IMR-90 (cell line): ENCODE measurements around the gene NPTN. TPM values are rescaled to one million over a fixed set of nuclear protein-coding genes. Genes with fewer than 3 reads are reported as not detected.

Experiments
- ATAC-seq: fragments of 200-7000 bp; cut with Tn5 transposase; 2 replicates; pipeline ENCODE4 v1.9.1; 2020; ENCODE audit warnings: low read depth, mild to moderate bottlenecking, moderate library complexity
- BruUV-seq: library from RNA; stranded (reverse); fragments of 400-500 nt; replicated peaks from 2 replicates; lab custom pipeline; 2021; lab: Mats Ljungman, UMichigan
- CTCF ChIA-PET: fragments of 300-600 bp; formaldehyde crosslinking; extraction: SDS; loops from one replicate; lab custom pipeline; 2021; ENCODE audit warnings: antibody characterized with exemption; lab: Yijun Ruan, JAX
- POLR2A ChIA-PET: fragments of 300-600 bp; sonication (Branson Sonifier 250); formaldehyde crosslinking; loops from one replicate; lab custom pipeline; 2022; ENCODE audit warnings: antibody characterized with exemption; ENCODE audit not compliant: unreplicated experiment; lab: Charles Lee
- DNase-seq: peaks from one replicate; pipeline ENCODE4 v3.0.0; 2013
- H2AFZ ChIP-seq: replicated peaks from 2 replicates; pipeline ENCODE3; 2013; ENCODE audit warnings: low read length, mild to moderate bottlenecking; ENCODE audit not compliant: poor library complexity
- H2AK5ac ChIP-seq: 2 replicates; pipeline ENCODE4 v1.6.1; 2013; ENCODE audit warnings: low read depth, low read length, inconsistent platforms
- H2AK9ac ChIP-seq: replicated peaks from 2 replicates; pipeline ENCODE3; 2013; ENCODE audit warnings: mild to moderate bottlenecking, low read depth, low read length, moderate library complexity; ENCODE audit not compliant: poor library complexity
- H2BK120ac ChIP-seq: 2 replicates; pipeline ENCODE4 v1.6.1; 2013; ENCODE audit warnings: low read depth, low read length, inconsistent platforms
- H2BK15ac ChIP-seq: 3 replicates; pipeline ENCODE4 v1.6.1; 2013; ENCODE audit warnings: low read depth, low read length, inconsistent platforms
- H2BK20ac ChIP-seq: 2 replicates; pipeline ENCODE4 v1.6.1; 2013; ENCODE audit warnings: low read depth, mild to moderate bottlenecking, inconsistent platforms, low read length, moderate library complexity
- H2BK5ac ChIP-seq: 2 replicates; pipeline ENCODE4 v1.6.1; 2013; ENCODE audit warnings: mild to moderate bottlenecking, low read depth, low read length, inconsistent platforms; ENCODE audit not compliant: poor library complexity, severe bottlenecking
- H3K14ac ChIP-seq: replicated peaks from 2 replicates; pipeline ENCODE4 v1.6.1; 2013; ENCODE audit warnings: low read depth, low read length, inconsistent platforms
- H3K18ac ChIP-seq: 2 replicates; pipeline ENCODE4 v1.6.1; 2013; ENCODE audit warnings: low read depth, low read length, control low read depth
- H3K23ac ChIP-seq: 2 replicates; pipeline ENCODE4 v1.6.1; 2013; ENCODE audit warnings: low read depth, low read length, inconsistent platforms
- H3K27ac ChIP-seq: 2 replicates; pipeline ENCODE4 v1.5.1; 2013; ENCODE audit warnings: mild to moderate bottlenecking, control low read depth, low read length; ENCODE audit not compliant: insufficient read depth
- H3K27me3 ChIP-seq: 2 replicates; pipeline ENCODE4 v1.6.1; 2013; ENCODE audit warnings: low read length; ENCODE audit not compliant: control insufficient read depth, insufficient read depth
- H3K36me3 ChIP-seq: 2 replicates; pipeline ENCODE4 v1.6.1; 2013; ENCODE audit warnings: low read length, mixed read lengths; ENCODE audit not compliant: control insufficient read depth, insufficient read depth
- H3K4ac ChIP-seq: 2 replicates; pipeline ENCODE4 v1.6.1; 2013; ENCODE audit warnings: low read depth, low read length, inconsistent platforms
- H3K4me1 ChIP-seq: 2 replicates; pipeline ENCODE4 v1.6.1; 2013; ENCODE audit warnings: low read length, mixed read lengths; ENCODE audit not compliant: control insufficient read depth, insufficient read depth
- H3K4me2 ChIP-seq: 2 replicates; pipeline ENCODE4 v1.6.1; 2013; ENCODE audit warnings: low read depth, mild to moderate bottlenecking, control low read depth, low read length, moderate library complexity
- H3K4me3 ChIP-seq: 2 replicates; pipeline ENCODE4 v1.5.1; 2013; ENCODE audit warnings: low read depth, mild to moderate bottlenecking, control low read depth, low read length, moderate library complexity; ENCODE audit not compliant: insufficient read depth
- H3K56ac ChIP-seq: 2 replicates; pipeline ENCODE4 v1.6.1; 2013; ENCODE audit warnings: low read length, inconsistent platforms; ENCODE audit not compliant: insufficient read depth; ENCODE audit errors: extremely low read depth
- H3K79me1 ChIP-seq, 2 experiments: 2 replicates each; pipeline ENCODE4 v1.6.1; 2013; ENCODE audit warnings: low read length in 2 of 2, inconsistent platforms in 1 of 2, low read depth in 1 of 2
- H3K9ac ChIP-seq: 2 replicates; pipeline ENCODE4 v1.6.1; 2013; ENCODE audit warnings: low read depth, low read length, control low read depth
- H3K9me1 ChIP-seq: 2 replicates; pipeline ENCODE4 v1.6.1; 2013; ENCODE audit warnings: low read length, inconsistent platforms; ENCODE audit not compliant: insufficient read depth
- H3K9me3 ChIP-seq: 2 replicates; pipeline ENCODE4 v1.6.1; 2013; ENCODE audit warnings: low read length; ENCODE audit not compliant: control insufficient read depth, insufficient read depth
- H4K20me1 ChIP-seq: 2 replicates; pipeline ENCODE4 v1.6.1; 2013; ENCODE audit warnings: low read length, inconsistent platforms; ENCODE audit not compliant: insufficient read depth
- H4K5ac ChIP-seq: 2 replicates; pipeline ENCODE4 v1.6.1; 2013; ENCODE audit warnings: mild to moderate bottlenecking, low read depth, low read length, control low read depth
- H4K8ac ChIP-seq, 2 experiments: 2 replicates each; pipeline ENCODE4 v1.6.1; 2013; ENCODE audit warnings: low read depth in 2 of 2, low read length in 2 of 2, control low read depth in 1 of 2, inconsistent platforms in 1 of 2
- H4K91ac ChIP-seq: 2 replicates; pipeline ENCODE4 v1.6.1; 2013; ENCODE audit warnings: low read depth, low read length, inconsistent platforms; ENCODE audit not compliant: insufficient read depth
- BHLHE40 ChIP-seq: fragments of 150-350 bp; IDR thresholded peaks from 2 replicates; pipeline ENCODE4 v1.6.1; 2016; ENCODE audit warnings: mild to moderate bottlenecking, low read depth, low read length
- CEBPB ChIP-seq: IDR thresholded peaks from 2 replicates; pipeline ENCODE4 v1.6.1; 2012; ENCODE audit warnings: low read depth, low read length, improper control_type of control experiment
- CHD1 ChIP-seq: IDR thresholded peaks from 2 replicates; pipeline ENCODE4 v1.6.1; 2012; ENCODE audit warnings: low read depth, low read length, improper control_type of control experiment
- FOS ChIP-seq: fragments of 150-350 bp; IDR thresholded peaks from 2 replicates; pipeline ENCODE4 v1.6.1; 2016; ENCODE audit warnings: low read depth, low read length
- MAFK ChIP-seq: IDR thresholded peaks from 2 replicates; pipeline ENCODE4 v1.6.1; 2012; ENCODE audit warnings: low read depth, low read length, improper control_type of control experiment
- MXI1 ChIP-seq: IDR thresholded peaks from 2 replicates; pipeline ENCODE4 v1.6.1; 2012; ENCODE audit warnings: low read depth, mild to moderate bottlenecking, low read length, moderate library complexity, borderline replicate concordance
- NFE2L2 ChIP-seq: fragments of 150-350 bp; IDR thresholded peaks from 2 replicates; pipeline ENCODE4 v1.6.1; 2016; ENCODE audit warnings: low read depth, mild to moderate bottlenecking, low read length
- POLR2A ChIP-seq: IDR thresholded peaks from 2 replicates; pipeline ENCODE4 v1.6.1; 2012; ENCODE audit warnings: mild to moderate bottlenecking, low read depth, low read length
- RAD21 ChIP-seq: IDR thresholded peaks from 2 replicates; pipeline ENCODE4 v1.6.1; 2012; ENCODE audit warnings: low read length, improper control_type of control experiment
- RCOR1 ChIP-seq: IDR thresholded peaks from 2 replicates; pipeline ENCODE4 v1.6.1; 2012; ENCODE audit warnings: mild to moderate bottlenecking, low read length, improper control_type of control experiment; ENCODE audit not compliant: insufficient replicate concordance
- RFX5 ChIP-seq: IDR thresholded peaks from 2 replicates; pipeline ENCODE4 v1.8.0; 2012; ENCODE audit warnings: low read depth, mild to moderate bottlenecking, low read length, moderate library complexity
- SMC3 ChIP-seq: fragments of 150-350 bp; IDR thresholded peaks from 2 replicates; pipeline ENCODE4 v1.6.1; 2016; ENCODE audit warnings: low read depth, mild to moderate bottlenecking, antibody characterized with exemption, low read length, moderate library complexity
- WGBS, 2 experiments: methylation state at CpG; one replicate each; pipeline versions ENCODE4 v1.1.5 to v1.1.7; 2013; ENCODE audit warnings: missing lambda C conversion rate in 2 of 2; ENCODE audit not compliant: insufficient read length in 1 of 2; ENCODE audit errors: extremely low coverage in 2 of 2; 5-methylcytosine and 5-hydroxymethylcytosine counted together
- dilution Hi-C: fragments of 300-500 bp; cut with HindIII; formaldehyde crosslinking; loops from one replicate; pipeline ENCODE4 v1.14.3; 2018; ENCODE audit warnings: low sequenced_read_pairs; ENCODE audit not compliant: unreplicated experiment
- in situ Hi-C: fragments of 300-500 bp; cut with MboI; formaldehyde crosslinking; loops from 3 replicates; pipeline ENCODE4 v1.14.3; 2019; ENCODE audit warnings: low sequenced_read_pairs, inconsistent platforms, mixed read lengths
- intact Hi-C: fragments of 100-400 bp; cut with micrococcal nuclease; formaldehyde crosslinking; loops from 2 replicates; pipeline ENCODE4 v1.10.0; 2022
- polyA plus RNA-seq, 3 experiments: library from polyadenylated mRNA; depleted of rRNA; stranded (reverse); fragments of >200 nt; gene quantifications; 2 replicates each; pipeline ENCODE4 v1.2.3, GENCODE V29; 2012; ENCODE audit warnings: low replicate concordance in 1 of 3
- total RNA-seq: library from RNA; depleted of rRNA; stranded (reverse); fragments of >200 nt; gene quantifications from 2 replicates; pipeline ENCODE4 v1.2.3, GENCODE V29; 2012
- TF ChIP-seq, protein P1 (sequence below): fragments of 150-350 bp; IDR thresholded peaks from 2 replicates; pipeline ENCODE4 v1.6.1; 2017; ENCODE audit warnings: mild to moderate bottlenecking, antibody characterized with exemption, low read length, low read depth
- TF ChIP-seq, protein P2 (sequence below): conservative IDR thresholded peaks from 2 replicates; pipeline ENCODE4 v1.5.1; 2012; ENCODE audit warnings: mild to moderate bottlenecking, low read depth, low read length, improper control_type of control experiment

The NPTN gene
- total and polyA plus RNA-seq, 2 of the 4 experiments (the other 2 are of a cell fraction), result 171 to 329 TPM

DNA sequence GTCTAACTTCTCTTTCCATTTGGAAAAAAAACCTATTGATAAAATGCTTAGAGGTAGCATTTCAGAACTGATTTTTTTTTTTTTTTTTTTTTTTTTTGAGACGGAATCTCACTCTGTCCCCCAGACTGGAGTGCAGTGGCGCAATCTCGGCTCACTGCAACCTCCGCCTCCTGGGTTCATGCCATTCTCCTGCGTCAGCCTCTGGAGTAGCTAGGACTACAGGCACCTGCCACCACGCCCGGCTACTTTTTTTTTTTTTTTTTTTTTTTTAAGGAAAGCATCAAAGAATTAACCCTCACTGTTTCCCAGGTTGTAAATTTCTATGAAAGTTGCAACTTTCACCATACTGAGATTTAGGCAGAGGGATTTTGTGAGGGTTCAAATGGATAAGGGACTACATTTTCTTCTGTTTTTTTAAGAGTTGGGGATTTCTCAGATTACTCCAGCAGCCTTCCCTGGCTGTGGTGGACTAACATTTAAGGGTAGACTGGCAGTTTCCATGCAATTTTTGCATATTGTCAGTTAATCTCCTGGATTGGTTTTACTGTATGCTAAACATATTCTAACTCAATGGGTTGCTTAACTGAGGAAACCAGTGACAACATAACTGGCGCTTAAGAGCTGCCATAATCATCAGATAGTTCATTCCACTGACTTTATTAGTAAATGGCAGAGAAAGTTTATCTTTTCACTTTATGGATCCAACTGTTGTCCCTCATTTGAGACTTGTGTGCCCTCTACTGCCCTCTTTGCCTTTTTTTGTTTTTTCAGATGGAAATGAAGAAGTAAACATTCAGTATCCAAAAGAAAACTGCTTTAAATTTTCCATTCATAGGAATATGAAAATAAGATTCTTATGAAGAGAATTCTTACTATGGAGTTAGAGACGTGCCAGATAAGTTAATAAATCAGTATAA, 93.7 kb downstream of the NPTN start:
- no peaks in the 10 kb centered on the region for H3K9me3 ChIP-seq
- no peak overlapping the region for H3K23ac ChIP-seq
- TF ChIP-seq MAFK (no peak), MXI1 (no peak), NFE2L2 (no peak), RFX5 (no peak), FOS (no peak), POLR2A (no peak), RAD21 (no peak), SMC3 (no peak), CHD1 (no peak), CEBPB (no peak), BHLHE40 (no peak), RCOR1 (no peak)
- TF ChIP-seq, protein P1, sequence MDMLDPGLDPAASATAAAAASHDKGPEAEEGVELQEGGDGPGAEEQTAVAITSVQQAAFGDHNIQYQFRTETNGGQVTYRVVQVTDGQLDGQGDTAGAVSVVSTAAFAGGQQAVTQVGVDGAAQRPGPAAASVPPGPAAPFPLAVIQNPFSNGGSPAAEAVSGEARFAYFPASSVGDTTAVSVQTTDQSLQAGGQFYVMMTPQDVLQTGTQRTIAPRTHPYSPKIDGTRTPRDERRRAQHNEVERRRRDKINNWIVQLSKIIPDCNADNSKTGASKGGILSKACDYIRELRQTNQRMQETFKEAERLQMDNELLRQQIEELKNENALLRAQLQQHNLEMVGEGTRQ, result no peak
- TF ChIP-seq, protein P2, sequence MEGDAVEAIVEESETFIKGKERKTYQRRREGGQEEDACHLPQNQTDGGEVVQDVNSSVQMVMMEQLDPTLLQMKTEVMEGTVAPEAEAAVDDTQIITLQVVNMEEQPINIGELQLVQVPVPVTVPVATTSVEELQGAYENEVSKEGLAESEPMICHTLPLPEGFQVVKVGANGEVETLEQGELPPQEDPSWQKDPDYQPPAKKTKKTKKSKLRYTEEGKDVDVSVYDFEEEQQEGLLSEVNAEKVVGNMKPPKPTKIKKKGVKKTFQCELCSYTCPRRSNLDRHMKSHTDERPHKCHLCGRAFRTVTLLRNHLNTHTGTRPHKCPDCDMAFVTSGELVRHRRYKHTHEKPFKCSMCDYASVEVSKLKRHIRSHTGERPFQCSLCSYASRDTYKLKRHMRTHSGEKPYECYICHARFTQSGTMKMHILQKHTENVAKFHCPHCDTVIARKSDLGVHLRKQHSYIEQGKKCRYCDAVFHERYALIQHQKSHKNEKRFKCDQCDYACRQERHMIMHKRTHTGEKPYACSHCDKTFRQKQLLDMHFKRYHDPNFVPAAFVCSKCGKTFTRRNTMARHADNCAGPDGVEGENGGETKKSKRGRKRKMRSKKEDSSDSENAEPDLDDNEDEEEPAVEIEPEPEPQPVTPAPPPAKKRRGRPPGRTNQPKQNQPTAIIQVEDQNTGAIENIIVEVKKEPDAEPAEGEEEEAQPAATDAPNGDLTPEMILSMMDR, result no peak
- H3K18ac ChIP-seq, result no peak overlapping the region
- H3K4ac ChIP-seq, result no peak overlapping the region
- H2AFZ ChIP-seq, result no peak overlapping the region
- H2BK15ac ChIP-seq, result no peak overlapping the region
- no peak overlapping the region for H3K27ac ChIP-seq
- no peak overlapping the region for H2BK20ac ChIP-seq
- H3K9me1 ChIP-seq, result no peaks in the 10 kb centered on the region
- H3K56ac ChIP-seq, result no peak overlapping the region
- POLR2A ChIA-PET, result no interaction called here
- no peak overlapping the region for H3K4me3 ChIP-seq
- H3K4me1 ChIP-seq, result no peaks in the 10 kb centered on the region
- H3K4me2 ChIP-seq, result no peak overlapping the region
- H2AK5ac ChIP-seq, result no peak overlapping the region
- dilution Hi-C loops, result no loop called here
- CTCF ChIA-PET, result interaction anchor here (0.7 to 1.2 kb wide), 2 partner anchors 11 to 97 kb away, joined by 3 read pairs; no protein-coding TSS in a partner anchor
- BruUV-seq, result no TSS peak
- DNase-seq, result no peak
- in situ Hi-C loops, result no loop called here
- no peak overlapping the region for H2BK120ac ChIP-seq
- no CpG with 5 or more reads among the region's 9 CpGs for WGBS, 2 experiments
- no peak overlapping the region for H2BK5ac ChIP-seq
- no peaks in the 10 kb centered on the region for H3K27me3 ChIP-seq
- H2AK9ac ChIP-seq, result no peak overlapping the region
- no peak overlapping the region for H3K9ac ChIP-seq
- H3K14ac ChIP-seq, result no peak overlapping the region
- no peaks in the 10 kb centered on the region for H3K36me3 ChIP-seq
- H4K91ac ChIP-seq, result no peak overlapping the region
- intact Hi-C loops, result loop anchor here (5.0 kb wide), 1 partner anchor 237 kb away; no protein-coding TSS in a partner anchor
- no peaks in the 10 kb centered on the region for H4K20me1 ChIP-seq
- no peak overlapping the region for H4K8ac ChIP-seq
- no peak for ATAC-seq
- no peak overlapping the region for H4K5ac ChIP-seq
- no peaks in the 10 kb centered on the region for H3K79me1 ChIP-seq
